Heart left ventricle (tissue), 13 donors: Measurements from ENCODE around the gene ITGAE.
A peak's percentile ranks its signal among the peaks of the same experiment; 100 is the strongest.

Experiments
- POLR2A ChIP-seq, 2 donors: fragments of 450-650 bp; IDR thresholded peaks; one replicate each; pipeline ENCODE4 v1.6.1; 2017; ENCODE audit warnings: antibody characterized with exemption in 2 of 2, mild to moderate bottlenecking in 2 of 2, moderate library complexity in 2 of 2
- TF ChIP-seq, protein P1 (sequence below), 12 donors: fragments of 200-600 bp; sonication (generic) in 4 of 12; IDR thresholded peaks; one replicate each; pipeline versions ENCODE4 v1.5.0 to v1.8.0; 2018 to 2022; ENCODE audit warnings: antibody characterized with exemption in 12 of 12, mild to moderate bottlenecking in 5 of 12
- donor health status: ischemic (EF 13 %, LVEDD 7.1; RV severe dilation, severe dysfunction).
- donor health status: DM: no; HTN: yes; CAD: no.
- donor health status: DM: no; HTN: no; CAD: no.
- donor health status: ischemic (EF 25% LVEDD 6.9; RV normal size, moderate dysfunction).
- donor health status: ischemic (EF 25% LVEDD 5.7; RV mildly dilated, moderate dysfunction).
- donor health status: ischemic (EF 35%, LVEDD 5.7; RV mildly dilated, moderate dysfunction).
- donor health status: nonischemic (EF 11% LVEDD 7.7; RV severe dilation, severe dysfunction).
- donor health status: DM: yes; HTN: yes; CAD: no.
- donor health status: PGD.
- donor health status: ischemic (EF 29% LVEDD 5.4; RV normal size, mild dysfunction).
- donor health status: nonischemic (EF 23%, LVEDD 6.1; RV moderate dilation, normal function).

GRCh38 chr17:3843935-3844516 is 43.0 kb upstream of the ITGAE start:
- TF ChIP-seq, protein P1, sequence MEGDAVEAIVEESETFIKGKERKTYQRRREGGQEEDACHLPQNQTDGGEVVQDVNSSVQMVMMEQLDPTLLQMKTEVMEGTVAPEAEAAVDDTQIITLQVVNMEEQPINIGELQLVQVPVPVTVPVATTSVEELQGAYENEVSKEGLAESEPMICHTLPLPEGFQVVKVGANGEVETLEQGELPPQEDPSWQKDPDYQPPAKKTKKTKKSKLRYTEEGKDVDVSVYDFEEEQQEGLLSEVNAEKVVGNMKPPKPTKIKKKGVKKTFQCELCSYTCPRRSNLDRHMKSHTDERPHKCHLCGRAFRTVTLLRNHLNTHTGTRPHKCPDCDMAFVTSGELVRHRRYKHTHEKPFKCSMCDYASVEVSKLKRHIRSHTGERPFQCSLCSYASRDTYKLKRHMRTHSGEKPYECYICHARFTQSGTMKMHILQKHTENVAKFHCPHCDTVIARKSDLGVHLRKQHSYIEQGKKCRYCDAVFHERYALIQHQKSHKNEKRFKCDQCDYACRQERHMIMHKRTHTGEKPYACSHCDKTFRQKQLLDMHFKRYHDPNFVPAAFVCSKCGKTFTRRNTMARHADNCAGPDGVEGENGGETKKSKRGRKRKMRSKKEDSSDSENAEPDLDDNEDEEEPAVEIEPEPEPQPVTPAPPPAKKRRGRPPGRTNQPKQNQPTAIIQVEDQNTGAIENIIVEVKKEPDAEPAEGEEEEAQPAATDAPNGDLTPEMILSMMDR (IDR thresholded peaks at IDR 0.05) = peak in 11 of 12 donors; percentile 9 to 56 (median 35)
- TF ChIP-seq POLR2A (IDR thresholded peaks at IDR 0.05) = no peak
